GM19238 (cell line): ENCODE data around the gene AK9.
A peak's percentile ranks its signal among the peaks of the same experiment; 100 is the strongest.

ENCODE experiments used
- DNase-seq: peaks from one replicate; pipeline ENCODE4 v3.0.0; 2011; ENCODE audit warnings: low spot score; ENCODE audit not compliant: insufficient read length

AK9 gene

DNA sequence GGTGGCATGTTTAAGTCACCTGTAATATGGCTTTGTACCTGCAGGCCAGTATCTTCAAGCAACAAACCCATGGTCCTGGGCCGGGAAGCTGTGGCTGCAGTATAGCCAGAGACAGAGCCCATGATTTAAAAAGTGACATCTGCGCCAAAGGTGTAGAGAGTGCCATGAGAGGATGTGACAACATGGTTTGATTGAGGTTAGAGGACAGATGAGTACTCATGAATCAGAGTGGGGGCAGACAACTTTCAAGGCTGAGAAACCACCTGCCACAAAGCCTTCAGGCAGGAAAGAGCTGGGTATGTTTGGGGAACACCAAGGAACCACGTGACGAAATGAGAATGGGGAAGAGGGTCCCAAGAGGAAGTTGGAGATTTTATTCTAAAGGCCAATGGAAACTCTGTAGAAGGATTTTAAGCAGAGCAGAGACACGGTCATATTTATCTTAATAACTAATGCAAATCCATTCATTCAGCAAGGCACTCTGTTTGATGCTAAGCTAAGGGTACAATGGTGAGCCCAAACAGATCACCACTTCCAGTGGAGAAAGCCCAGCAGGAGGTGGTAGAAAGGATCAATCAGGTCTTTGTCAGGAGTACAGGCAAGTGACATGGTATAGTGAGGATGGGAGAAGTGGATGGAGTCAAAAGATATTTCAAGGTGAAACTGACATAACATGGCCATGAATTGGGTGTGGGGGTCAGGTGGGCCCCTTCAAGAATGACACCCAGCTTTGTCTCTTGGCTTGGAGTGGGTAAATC lies 232.0 kb downstream of the AK9 start:
- DNase-seq, result no peak

DNA sequence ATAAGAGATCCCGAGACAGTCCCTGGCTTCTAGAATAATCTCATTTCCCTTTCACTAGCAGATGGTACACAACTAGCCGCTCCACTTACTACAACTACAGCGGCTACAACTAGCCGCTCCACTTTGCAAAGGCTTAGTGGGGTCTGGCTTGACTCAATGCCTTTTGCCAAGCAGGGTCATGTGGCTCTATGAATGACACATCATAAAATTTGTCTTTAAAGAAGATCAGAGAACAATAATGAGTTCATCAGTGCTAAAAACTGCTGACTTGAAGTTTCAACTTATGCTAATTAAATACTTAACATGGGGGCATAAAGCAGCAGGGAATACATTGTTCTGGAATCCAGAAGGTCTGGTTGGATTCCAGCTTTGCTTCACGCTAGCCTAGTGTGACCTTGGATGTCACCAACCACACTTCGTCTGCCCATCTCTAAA lies 233.4 kb downstream of the AK9 start:
- no peak for DNase-seq

DNA sequence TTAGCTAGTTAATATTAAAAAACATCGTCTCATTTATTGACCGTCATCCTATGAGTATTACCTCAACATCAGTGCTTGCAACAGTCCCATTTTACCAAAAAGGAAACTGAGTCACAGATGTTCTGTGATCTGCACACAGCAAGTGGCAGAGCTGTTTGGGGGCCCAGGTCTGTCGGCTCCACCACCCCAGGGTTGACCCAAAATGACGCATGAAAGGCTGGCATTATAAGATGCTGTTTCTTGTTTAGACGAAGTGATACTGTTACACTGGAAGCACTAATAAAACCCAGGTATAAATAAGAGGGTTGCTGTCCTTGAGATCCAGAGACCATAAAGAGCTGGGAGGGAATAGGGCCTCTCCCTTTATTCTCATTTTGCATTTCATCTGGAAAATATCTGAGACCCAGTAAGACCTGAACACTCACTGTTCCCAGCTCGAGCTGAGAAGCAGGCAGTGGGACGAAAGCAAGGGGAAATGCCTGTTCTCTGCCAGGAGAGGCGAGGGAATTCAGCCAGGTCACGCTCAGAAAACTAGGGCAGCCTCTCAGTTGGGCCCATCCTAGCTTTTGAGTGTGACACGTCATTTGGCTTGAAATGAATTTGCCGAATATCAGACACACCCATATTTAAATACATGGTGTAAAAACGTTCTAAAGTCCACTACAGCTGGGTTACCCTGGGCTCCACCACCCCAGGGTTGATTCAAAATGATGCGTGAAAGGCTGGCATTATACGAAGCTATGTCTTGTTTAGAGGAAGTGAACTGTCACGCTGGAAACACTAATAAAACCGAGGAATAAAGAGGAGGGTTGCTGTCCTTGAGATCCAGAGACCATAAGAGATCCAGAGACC lies 234.1 kb downstream of the AK9 start:
- no peak for DNase-seq

DNA sequence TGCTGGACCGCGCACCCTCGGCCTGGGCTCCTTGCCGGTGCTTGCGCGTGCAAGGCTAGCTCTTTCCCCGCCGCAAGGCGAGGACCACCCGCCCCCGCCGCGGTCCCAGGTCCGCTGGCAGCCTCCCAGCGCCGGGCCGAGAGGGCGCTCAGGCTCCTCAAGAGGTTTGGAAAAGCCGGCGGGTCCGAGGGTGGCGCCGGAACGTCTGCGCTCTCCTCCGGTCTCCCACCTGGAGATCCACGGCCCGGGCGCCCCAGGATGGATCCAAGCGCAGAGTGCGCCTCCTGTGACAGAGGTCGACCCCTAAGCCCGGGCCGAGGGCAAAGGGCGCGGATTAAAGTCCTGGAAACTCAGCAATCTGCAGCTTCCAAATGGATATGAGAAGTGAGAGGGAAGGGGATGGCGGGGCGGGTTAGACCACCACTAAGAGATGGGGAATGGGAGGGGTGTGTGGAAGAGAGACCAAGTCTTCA lies 234.9 kb downstream of the AK9 start:
- no peak for DNase-seq

GRCh38 chr6:109455437-109456110 lies 235.4 kb downstream of the AK9 start, which contains the start of gene MICAL1:
TSS of gene MICAL1 (minus strand) at chr6:109455772. CDS start at chr6:109454196, 1,576 bp downstream.
- DNase-seq, result peak; percentile 75

GRCh38 chr6:109454496-109455436 lies 236.2 kb downstream of the AK9 start:
- peak; percentile 51 for DNase-seq

GRCh38 chr6:109453594-109454495 lies 237.2 kb downstream of the AK9 start:
- DNase-seq, result no peak

DNA sequence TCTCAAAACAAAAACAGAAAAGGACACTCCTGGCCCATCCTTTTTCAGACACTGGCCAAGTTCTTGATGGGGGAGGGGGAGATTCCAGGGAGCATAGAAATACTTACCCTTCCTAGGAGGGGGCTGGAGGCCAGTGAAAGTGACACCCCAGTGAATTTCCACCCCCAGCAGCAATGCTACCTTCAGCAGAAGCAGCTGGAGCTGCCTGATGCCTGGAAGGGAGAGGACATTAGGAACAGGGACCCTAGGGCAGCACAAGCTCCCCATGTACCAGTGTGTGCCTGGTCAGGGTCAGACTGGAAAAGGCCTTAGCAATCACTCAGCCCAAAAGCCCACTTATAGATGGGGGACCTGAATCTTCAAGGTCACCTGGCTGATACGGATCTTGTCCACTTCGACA lies 237.8 kb downstream of the AK9 start:
- no peak for DNase-seq

DNA sequence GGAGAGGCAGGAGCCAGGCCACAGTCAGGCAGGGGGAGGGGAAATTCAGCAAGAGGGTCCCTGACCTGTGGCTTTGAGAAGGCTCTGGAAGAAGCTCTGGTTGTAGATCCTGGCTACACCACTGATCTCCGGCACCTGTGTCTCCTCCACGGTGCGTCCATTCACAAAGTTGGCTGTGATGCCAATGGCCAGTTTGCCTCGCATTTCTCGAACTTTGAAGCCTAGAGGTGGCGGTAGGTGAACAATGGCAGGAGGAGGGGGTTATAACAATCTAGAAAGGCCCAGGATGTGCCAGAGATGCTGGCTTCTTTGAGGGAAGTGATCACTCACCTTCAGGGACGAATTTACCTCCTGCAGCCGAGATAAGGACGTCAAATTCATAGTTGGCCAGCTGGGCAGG lies 238.8 kb downstream of the AK9 start:
- DNase-seq, result no peak

GRCh38 chr6:109451376-109451775 lies 239.6 kb downstream of the AK9 start:
- no peak for DNase-seq

GRCh38 chr6:109450801-109451200 lies 240.2 kb downstream of the AK9 start:
- DNase-seq, result no peak

GRCh38 chr6:109449795-109450673 lies 241.0 kb downstream of the AK9 start:
- DNase-seq, result no peak

GRCh38 chr6:109449064-109449794 lies 241.8 kb downstream of the AK9 start:
- no peak for DNase-seq

DNA sequence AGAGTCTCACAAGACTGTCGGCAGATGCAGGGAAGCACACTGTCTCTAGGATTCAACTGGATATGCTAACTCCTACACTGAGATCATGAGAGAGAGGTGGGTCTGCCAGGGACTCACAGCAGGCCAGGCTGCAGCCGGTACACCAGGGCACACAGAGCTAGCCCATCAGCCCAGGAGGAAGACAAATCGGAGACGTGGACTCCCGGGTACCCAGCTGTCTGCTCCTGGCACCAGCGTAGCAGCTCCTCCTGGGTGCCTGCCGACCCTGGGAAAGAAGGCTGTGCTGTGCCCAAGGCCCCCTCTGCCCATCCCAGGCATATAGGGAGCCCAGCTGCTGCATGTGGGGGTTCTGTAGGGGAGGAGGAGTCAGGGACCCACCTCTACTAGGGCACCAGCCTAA lies 242.4 kb downstream of the AK9 start:
- DNase-seq, result no peak

GRCh38 chr6:109447878-109448555 lies 243.0 kb downstream of the AK9 start:
- DNase-seq, result no peak

DNA sequence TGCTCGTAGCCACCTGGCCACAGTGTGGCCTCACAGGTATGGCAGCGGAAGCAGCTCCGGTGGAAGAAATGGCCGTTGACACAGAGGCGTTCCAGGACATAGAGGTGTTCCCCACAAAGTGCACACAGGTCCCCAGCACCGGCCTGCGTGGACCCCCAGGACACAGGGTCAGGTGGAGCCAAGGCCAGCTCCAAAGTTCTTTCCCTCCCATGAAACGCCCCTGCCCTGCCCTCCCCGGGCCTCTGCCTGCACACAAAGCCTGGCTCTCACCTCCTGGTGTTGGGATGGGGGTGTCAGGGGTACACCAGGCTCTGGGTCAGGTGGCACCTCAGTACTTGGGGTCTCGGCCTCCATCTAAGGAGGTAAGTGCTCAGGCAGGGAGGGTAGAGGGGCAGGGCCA lies 243.9 kb downstream of the AK9 start:
- DNase-seq, result no peak

GRCh38 chr6:109446541-109446940 lies 244.5 kb downstream of the AK9 start:
- DNase-seq, result no peak
